Neural crest cell (in vitro differentiated cells): ENCODE results near the gene RRP8. TPM values are rescaled to one million over a fixed set of nuclear protein-coding genes. Genes with fewer than 3 reads are reported as not detected.

Experiments used
- DNase-seq: peaks from one replicate; pipeline ENCODE4 v3.0.0; 2021; ENCODE audit warnings: low read depth, mixed read lengths, low spot score
- H3K27ac Mint-ChIP-seq: one replicate; pipeline ENCODE4 v1.8.0; 2021; ENCODE audit warnings: mild to moderate bottlenecking, mixed read lengths; ENCODE audit not compliant: unreplicated experiment
- H3K27me3 Mint-ChIP-seq: 2 replicates; pipeline ENCODE4 v1.8.0; 2021; ENCODE audit warnings: low read depth, mild to moderate bottlenecking, mixed read lengths
- H3K36me3 Mint-ChIP-seq: 2 replicates; pipeline ENCODE4 v1.8.0; 2021; ENCODE audit warnings: low read depth, mild to moderate bottlenecking, mixed read lengths
- H3K4me1 Mint-ChIP-seq: 2 replicates; pipeline ENCODE4 v1.8.0; 2021; ENCODE audit warnings: mixed read lengths
- H3K4me3 Mint-ChIP-seq: one replicate; pipeline ENCODE4 v1.8.0; 2021; ENCODE audit warnings: mild to moderate bottlenecking, mixed read lengths
- H3K9me3 Mint-ChIP-seq: 2 replicates; pipeline ENCODE4 v1.8.0; 2021; ENCODE audit warnings: mixed read lengths
- total RNA-seq: library from RNA; stranded (reverse); gene quantifications from 2 replicates; pipeline ENCODE4 v1.2.1, GENCODE V29; 2021
- TF ChIP-seq, protein P1 (sequence below): fragments of 200-600 bp; sonication (generic); conservative IDR thresholded peaks from 2 replicates; pipeline ENCODE4 v1.5.0; 2021; ENCODE audit warnings: antibody characterized with exemption, mild to moderate bottlenecking

Gene RRP8
- total RNA-seq, 1 donor from 2014 or later, result 22.5 TPM

DNA sequence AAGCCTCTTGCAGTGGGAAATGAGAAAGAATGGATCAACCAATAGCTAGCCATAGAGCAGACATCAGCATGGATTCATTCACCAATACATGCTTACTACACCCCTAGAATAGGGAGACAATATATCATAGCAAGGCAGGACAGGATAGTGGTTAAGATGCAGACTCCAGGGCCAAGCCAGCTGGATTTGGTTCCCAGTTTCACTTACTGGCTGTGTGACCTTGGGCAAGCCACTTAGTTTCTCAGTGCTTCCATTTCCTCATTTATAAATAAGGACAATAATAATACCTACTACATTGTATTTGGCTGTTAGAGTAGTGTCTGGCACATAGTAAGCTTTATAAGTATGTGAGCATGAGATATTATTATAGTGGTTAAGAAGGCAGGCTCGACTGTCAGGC is 45.1 kb upstream of the RRP8 start:
- H3K27me3 Mint-ChIP-seq, result peaks cover 2% of the 10 kb centered on the region
- no peak for DNase-seq
- no peak overlapping the region for H3K4me3 Mint-ChIP-seq
- H3K27ac Mint-ChIP-seq, result no peak overlapping the region
- no peaks in the 10 kb centered on the region for H3K36me3 Mint-ChIP-seq
- no peaks in the 10 kb centered on the region for H3K4me1 Mint-ChIP-seq
- TF ChIP-seq, protein P1, sequence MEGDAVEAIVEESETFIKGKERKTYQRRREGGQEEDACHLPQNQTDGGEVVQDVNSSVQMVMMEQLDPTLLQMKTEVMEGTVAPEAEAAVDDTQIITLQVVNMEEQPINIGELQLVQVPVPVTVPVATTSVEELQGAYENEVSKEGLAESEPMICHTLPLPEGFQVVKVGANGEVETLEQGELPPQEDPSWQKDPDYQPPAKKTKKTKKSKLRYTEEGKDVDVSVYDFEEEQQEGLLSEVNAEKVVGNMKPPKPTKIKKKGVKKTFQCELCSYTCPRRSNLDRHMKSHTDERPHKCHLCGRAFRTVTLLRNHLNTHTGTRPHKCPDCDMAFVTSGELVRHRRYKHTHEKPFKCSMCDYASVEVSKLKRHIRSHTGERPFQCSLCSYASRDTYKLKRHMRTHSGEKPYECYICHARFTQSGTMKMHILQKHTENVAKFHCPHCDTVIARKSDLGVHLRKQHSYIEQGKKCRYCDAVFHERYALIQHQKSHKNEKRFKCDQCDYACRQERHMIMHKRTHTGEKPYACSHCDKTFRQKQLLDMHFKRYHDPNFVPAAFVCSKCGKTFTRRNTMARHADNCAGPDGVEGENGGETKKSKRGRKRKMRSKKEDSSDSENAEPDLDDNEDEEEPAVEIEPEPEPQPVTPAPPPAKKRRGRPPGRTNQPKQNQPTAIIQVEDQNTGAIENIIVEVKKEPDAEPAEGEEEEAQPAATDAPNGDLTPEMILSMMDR, result no peak
- no peaks in the 10 kb centered on the region for H3K9me3 Mint-ChIP-seq

DNA sequence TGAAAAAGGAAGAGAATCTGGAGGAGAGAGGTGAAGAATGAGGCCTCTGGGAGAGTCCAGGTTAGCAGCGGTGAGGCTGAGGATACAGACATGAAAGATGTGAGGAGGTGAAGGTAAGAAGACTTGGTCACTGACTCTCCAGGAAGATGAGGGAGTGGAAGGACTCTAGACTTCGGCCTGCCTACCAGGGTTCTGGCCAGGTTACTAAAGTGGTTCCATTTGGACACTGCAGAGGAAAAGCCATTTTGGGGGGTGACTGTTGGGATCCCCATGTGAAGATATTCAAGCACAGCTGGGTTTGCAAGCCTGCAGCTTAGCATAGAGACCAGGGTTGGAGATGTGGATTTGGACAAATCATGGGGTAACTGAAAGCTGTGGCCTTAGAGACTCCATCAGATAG is 44.4 kb upstream of the RRP8 start:
- Mint-ChIP-seq H3K4me1 (no peaks in the 10 kb centered on the region), H3K4me3 (no peak overlapping the region), H3K36me3 (no peaks in the 10 kb centered on the region), H3K9me3 (no peaks in the 10 kb centered on the region), H3K27ac (no peak overlapping the region), H3K27me3 (peaks cover 2% of the 10 kb centered on the region)
- no peak for DNase-seq
- TF ChIP-seq, protein P1, result no peak

DNA sequence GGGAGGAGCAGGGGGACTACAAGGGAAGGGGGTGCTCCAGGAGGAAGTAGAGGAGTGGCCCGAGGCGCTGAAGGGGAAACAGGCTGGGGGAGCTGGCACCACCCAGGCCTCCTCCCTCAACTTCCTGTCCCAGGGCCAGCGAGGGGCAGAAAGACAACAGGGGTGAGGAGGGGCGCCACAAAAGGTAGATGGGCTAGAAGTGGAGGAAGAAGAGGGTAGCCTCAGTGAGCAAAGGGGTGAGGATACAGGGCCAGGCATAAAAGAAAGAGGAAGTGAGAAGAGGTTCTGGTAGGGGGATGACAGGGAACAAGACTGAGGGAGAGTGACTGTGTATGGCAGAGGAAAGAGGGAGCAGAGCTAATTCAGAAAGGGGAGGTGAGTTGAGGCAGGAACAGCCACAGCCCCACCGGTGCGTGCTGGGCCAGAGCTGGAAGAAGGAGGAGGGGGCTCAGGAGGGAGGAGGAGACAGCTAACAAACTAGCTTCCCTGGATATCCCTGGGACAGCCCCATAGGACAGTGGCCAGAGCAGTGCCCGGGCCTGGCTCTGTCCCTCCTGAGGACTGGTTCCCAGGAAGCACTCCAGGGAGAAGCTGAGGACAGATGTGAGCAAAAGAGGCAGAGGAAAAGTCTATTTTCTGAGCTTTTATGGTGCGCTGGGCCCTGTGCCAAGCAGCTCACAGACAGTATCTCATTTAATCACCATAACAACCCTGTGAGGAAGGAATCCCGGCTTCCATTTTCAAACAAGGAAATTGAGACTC is 43.7 kb upstream of the RRP8 start:
- no peak overlapping the region for H3K27ac Mint-ChIP-seq
- H3K9me3 Mint-ChIP-seq, result no peaks in the 10 kb centered on the region
- no peaks in the 10 kb centered on the region for H3K36me3 Mint-ChIP-seq
- H3K4me3 Mint-ChIP-seq, result no peak overlapping the region
- peaks cover 2% of the 10 kb centered on the region for H3K27me3 Mint-ChIP-seq
- TF ChIP-seq, protein P1, result no peak
- DNase-seq, result no peak
- H3K4me1 Mint-ChIP-seq, result no peaks in the 10 kb centered on the region

DNA sequence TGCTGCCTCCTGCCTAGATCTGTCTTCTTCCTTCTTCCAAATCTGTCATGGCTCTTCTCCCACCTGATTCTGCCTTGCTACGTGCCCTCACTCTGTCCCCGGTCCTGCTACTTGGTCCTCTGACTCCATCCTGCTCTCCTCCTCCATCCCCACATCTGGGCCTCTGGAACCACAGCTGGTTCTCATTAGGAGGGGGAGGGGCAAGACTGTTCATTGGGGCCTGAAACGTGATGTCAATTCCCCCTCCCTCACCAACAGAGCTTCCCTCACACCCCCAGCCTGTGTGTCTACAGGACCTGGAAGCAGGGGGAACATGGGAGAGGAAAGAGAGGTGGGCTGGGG is 43.1 kb upstream of the RRP8 start:
- Mint-ChIP-seq H3K27ac (no peak overlapping the region), H3K9me3 (no peaks in the 10 kb centered on the region), H3K27me3 (peaks cover 2% of the 10 kb centered on the region), H3K4me1 (no peaks in the 10 kb centered on the region), H3K4me3 (no peak overlapping the region), H3K36me3 (no peaks in the 10 kb centered on the region)
- TF ChIP-seq, protein P1, result no peak
- DNase-seq, result no peak

DNA sequence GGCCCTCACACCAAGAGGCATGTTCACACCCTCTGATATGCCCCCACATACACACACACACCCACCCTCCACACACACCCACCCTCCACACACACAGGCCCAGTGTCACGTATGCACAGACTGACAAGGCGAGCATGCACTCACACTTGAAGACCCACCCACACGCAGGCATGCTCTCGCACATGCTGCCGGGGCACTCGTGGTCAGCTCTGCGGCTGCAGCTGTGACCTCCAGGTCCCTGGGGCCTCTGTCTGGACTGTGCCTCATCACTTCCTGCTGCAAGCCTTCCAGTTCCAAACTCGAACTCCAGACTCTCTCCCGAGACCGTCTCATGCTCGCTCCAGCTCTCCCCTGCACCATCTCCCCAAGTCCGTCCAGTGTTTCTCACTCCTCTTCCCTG is 42.7 kb upstream of the RRP8 start:
- H3K4me3 Mint-ChIP-seq, result no peak overlapping the region
- H3K9me3 Mint-ChIP-seq, result no peaks in the 10 kb centered on the region
- no peaks in the 10 kb centered on the region for H3K4me1 Mint-ChIP-seq
- H3K27me3 Mint-ChIP-seq, result peaks cover 2% of the 10 kb centered on the region
- DNase-seq, result no peak
- TF ChIP-seq, protein P1, result no peak
- H3K36me3 Mint-ChIP-seq, result no peaks in the 10 kb centered on the region
- no peak overlapping the region for H3K27ac Mint-ChIP-seq
